Fibroblast of mammary gland (primary cell): ENCODE results near the gene ENOPH1.

Source experiments
- DNase-seq: peaks from one replicate; pipeline ENCODE4 v3.0.0-alpha.2; 2010; ENCODE audit warnings: low read depth
- H3K4me3 ChIP-seq: 2 replicates; pipeline ENCODE4 v1.5.1; 2011; ENCODE audit warnings: low read depth, mild to moderate bottlenecking, low read length, moderate library complexity; ENCODE audit not compliant: control insufficient read depth
- CTCF ChIP-seq: conservative IDR thresholded peaks from 2 replicates; pipeline ENCODE4 v1.5.1; 2011; ENCODE audit warnings: low read depth, low read length, inconsistent platforms; ENCODE audit not compliant: control insufficient read depth, insufficient read depth

The ENOPH1 gene

GRCh38 chr4:82428526-82428968, 1.8 kb upstream of the ENOPH1 start:
- no peak for DNase-seq
- H3K4me3 ChIP-seq, result peak overlapping the region; percentile 100
- no peak for TF ChIP-seq CTCF

GRCh38 chr4:82428969-82429727, 1.2 kb upstream of the ENOPH1 start:
- DNase-seq, result peak; percentile 82
- peak overlapping the region; percentile 100 for H3K4me3 ChIP-seq
- TF ChIP-seq CTCF, result no peak

GRCh38 chr4:82429728-82430192, 630 bp upstream of the ENOPH1 start:
- peak; percentile 42 for DNase-seq
- no peak for TF ChIP-seq CTCF

GRCh38 chr4:82430964-82431745, 765 bp downstream of the ENOPH1 start:
- no peak for TF ChIP-seq CTCF

More at GRCh38 chr4:82429728-82430192, 630 bp upstream of the ENOPH1 start:
- H3K4me3 ChIP-seq, result peak overlapping the region; percentile 61

GRCh38 chr4:82431831-82432230, 1.4 kb downstream of the ENOPH1 start:
- no peak for DNase-seq
- peak overlapping the region; percentile 61 for H3K4me3 ChIP-seq

More at GRCh38 chr4:82430964-82431745, 765 bp downstream of the ENOPH1 start:
- peak overlapping the region; percentile 61 for H3K4me3 ChIP-seq
- no peak for DNase-seq

More at GRCh38 chr4:82431831-82432230, 1.4 kb downstream of the ENOPH1 start:
- TF ChIP-seq CTCF, result no peak
